GM23338 (cell line): ENCODE results near the gene SLC4A5. TPM values are rescaled to one million over a fixed set of nuclear protein-coding genes. Genes with fewer than 3 reads are reported as not detected.
A peak's percentile ranks its signal among the peaks of the same experiment; 100 is the strongest.

ENCODE experiments used
- ATAC-seq: fragments of 200-7000 bp; cut with Tn5 transposase; 3 replicates; pipeline ENCODE4 v1.9.1; 2020
- DNase-seq: peaks from one replicate; pipeline ENCODE4 v3.0.0-alpha.2; 2015; ENCODE audit warnings: low spot score
- H2AFZ ChIP-seq: fragments of 200-600 bp; sonication (generic); 2 replicates; pipeline ENCODE4 v1.8.0; 2016; ENCODE audit warnings: antibody characterized with exemption, mild to moderate bottlenecking, moderate library complexity
- H3F3A ChIP-seq: fragments of 200-600 bp; sonication (generic); replicated peaks from 2 replicates; pipeline ENCODE4 v1.8.0; 2017; ENCODE audit warnings: antibody characterized with exemption, mixed run types, low read depth
- H3K27ac ChIP-seq: fragments of 200-600 bp; sonication (generic); 2 replicates; pipeline ENCODE4 v1.6.1; 2016; ENCODE audit warnings: low read depth
- H3K27me3 ChIP-seq: fragments of 200-600 bp; sonication (generic); 2 replicates; pipeline ENCODE4 v1.8.0; 2016; ENCODE audit warnings: mild to moderate bottlenecking, mixed run types, moderate library complexity; ENCODE audit not compliant: insufficient read depth
- H3K36me3 ChIP-seq: fragments of 200-600 bp; sonication (generic); 2 replicates; pipeline ENCODE4 v1.8.0; 2016; ENCODE audit warnings: mild to moderate bottlenecking; ENCODE audit not compliant: insufficient read depth
- H3K4me1 ChIP-seq: fragments of 200-600 bp; sonication (generic); 2 replicates; pipeline ENCODE4 v1.8.0; 2016; ENCODE audit warnings: mild to moderate bottlenecking, moderate library complexity; ENCODE audit not compliant: insufficient read depth
- H3K4me2 ChIP-seq: fragments of 200-600 bp; sonication (generic); 2 replicates; pipeline ENCODE4 v1.7.1; 2017; ENCODE audit warnings: mixed run types
- H3K4me3 ChIP-seq: fragments of 200-600 bp; sonication (generic); 2 replicates; pipeline ENCODE4 v1.6.1; 2016; ENCODE audit warnings: mixed run types
- H3K79me2 ChIP-seq: fragments of 200-600 bp; sonication (generic); replicated peaks from 2 replicates; pipeline ENCODE4 v1.8.0; 2017; ENCODE audit warnings: mild to moderate bottlenecking; ENCODE audit not compliant: insufficient read depth
- H3K9me2 ChIP-seq: fragments of 200-600 bp; sonication (generic); 2 replicates; pipeline ENCODE4 v1.8.0; 2017; ENCODE audit not compliant: insufficient read depth
- H4K20me1 ChIP-seq: fragments of 200-600 bp; sonication (generic); replicated peaks from 2 replicates; pipeline ENCODE4 v1.8.0; 2017; ENCODE audit warnings: mild to moderate bottlenecking; ENCODE audit not compliant: insufficient read depth
- H3K27ac Mint-ChIP-seq: 2 replicates; pipeline ENCODE4 v1.8.0; 2020; ENCODE audit warnings: inconsistent platforms, mild to moderate bottlenecking, moderate library complexity, mixed read lengths
- H3K27me3 Mint-ChIP-seq: 3 replicates; pipeline ENCODE4 v1.8.0; 2022; ENCODE audit warnings: low read depth, mild to moderate bottlenecking, moderate library complexity, mixed read lengths, inconsistent platforms; ENCODE audit not compliant: insufficient read depth, poor library complexity
- H3K36me3 Mint-ChIP-seq: 3 replicates; pipeline ENCODE4 v1.8.0; 2021; ENCODE audit warnings: low read depth, mild to moderate bottlenecking, inconsistent platforms, moderate library complexity, mixed read lengths
- H3K4me1 Mint-ChIP-seq: 3 replicates; pipeline ENCODE4 v1.8.0; 2020; ENCODE audit warnings: mild to moderate bottlenecking, inconsistent platforms, mixed read lengths
- H3K4me3 Mint-ChIP-seq: 3 replicates; pipeline ENCODE4 v1.8.0; 2021; ENCODE audit warnings: moderate library complexity, mild to moderate bottlenecking, inconsistent platforms, mixed read lengths
- H3K9me3 Mint-ChIP-seq: 3 replicates; pipeline ENCODE4 v1.8.0; 2020; ENCODE audit warnings: moderate library complexity, mild to moderate bottlenecking, inconsistent platforms, mixed read lengths
- CREB1 ChIP-seq: fragments of 250-450 bp; sonication (Bioruptor Pico); IDR thresholded peaks from 2 replicates; pipeline ENCODE4 v1.5.0; 2020; ENCODE audit warnings: low read depth, mild to moderate bottlenecking, moderate library complexity
- CTCF ChIP-seq, 2 experiments: fragments of 200-600 bp in 1 of 2; sonication (generic) in 1 of 2; conservative IDR thresholded peaks; 2 replicates each; pipeline versions ENCODE4 v1.5.1 to v1.6.1; 2016 to 2017; ENCODE audit warnings: antibody characterized with exemption in 2 of 2, low read depth in 2 of 2, mild to moderate bottlenecking in 2 of 2, moderate library complexity in 1 of 2
- EZH2phosphoT487 ChIP-seq: fragments of 200-600 bp; sonication (generic); IDR thresholded peaks from one replicate; pipeline ENCODE4 v1.8.1; 2018; ENCODE audit warnings: antibody characterized with exemption; ENCODE audit not compliant: unreplicated experiment
- JUNB ChIP-seq: IDR thresholded peaks from one replicate; pipeline ENCODE4 v1.6.1; 2016; ENCODE audit warnings: antibody characterized with exemption; ENCODE audit not compliant: unreplicated experiment
- POLR2AphosphoS5 ChIP-seq: IDR thresholded peaks from 2 replicates; pipeline ENCODE4 v1.6.1; 2016; ENCODE audit warnings: antibody characterized with exemption, low read depth
- REST ChIP-seq: IDR thresholded peaks from one replicate; pipeline ENCODE4 v1.6.1; 2018; ENCODE audit warnings: antibody characterized with exemption; ENCODE audit not compliant: unreplicated experiment
- STAT1 ChIP-seq: IDR thresholded peaks from one replicate; pipeline ENCODE4 v1.6.1; 2016; ENCODE audit warnings: antibody characterized with exemption; ENCODE audit not compliant: unreplicated experiment
- ZNF114 ChIP-seq: fragments of 250-450 bp; sonication (Bioruptor Pico); IDR thresholded peaks from 2 replicates; pipeline ENCODE4 v1.5.0; 2020; ENCODE audit warnings: mild to moderate bottlenecking, moderate library complexity
- ZNF331 ChIP-seq: fragments of 250-450 bp; sonication (Bioruptor Pico); IDR thresholded peaks from 2 replicates; pipeline ENCODE4 v1.5.0; 2020; ENCODE audit warnings: low read depth, mild to moderate bottlenecking, moderate library complexity
- ZNF462 ChIP-seq: fragments of 250-450 bp; sonication (Bioruptor Pico); IDR thresholded peaks from 2 replicates; pipeline ENCODE4 v1.5.0; 2020; ENCODE audit warnings: mild to moderate bottlenecking, moderate library complexity
- polyA plus RNA-seq: library from polyadenylated mRNA; unstranded; fragments of >200 nt; fragmentation: Nextera tagmentation; extraction: Ambion mirVana; gene quantifications from 2 replicates; pipeline ENCODE4 v1.2.1, GENCODE V29; 2016
- total RNA-seq: library from RNA; depleted of rRNA; stranded (reverse); fragments of >200 nt; shearing (Covaris generic); gene quantifications from 2 replicates; pipeline ENCODE4 v1.2.3, GENCODE V29; 2014

The SLC4A5 gene
- total and polyA plus RNA-seq, 2 experiments from 2014 or later = 0.24 to 0.70 TPM

- TF ChIP-seq CTCF (conservative IDR thresholded peaks at IDR 0.05; ENCODE audit: low read depth in 2 of 2) = no peak
- TF ChIP-seq ZNF114 = no peak
- no peak for TF ChIP-seq REST
- no peak for TF ChIP-seq POLR2AphosphoS5
- TF ChIP-seq CREB1 (CRISPR knock-in tag) = no peak
Measured at GRCh38 chr2:74373985-74374384, 30.8 kb upstream of the SLC4A5 start (continued).

GRCh38 chr2:74373221-74373676, 30.0 kb upstream of the SLC4A5 start:
- peaks cover 13% of the 10 kb centered on the region for H4K20me1 ChIP-seq
- no peaks in the 10 kb centered on the region for H3K27me3 ChIP-seq
- Mint-ChIP-seq H3K4me1 (peaks cover 29% of the 10 kb centered on the region), H3K4me3 (peak overlapping the region; percentile 85), H3K9me3 (no peaks in the 10 kb centered on the region), H3K36me3 (peaks cover 50% of the 10 kb centered on the region), H3K27ac (peak overlapping the region; percentile 80), H3K27me3 (peaks cover 2% of the 10 kb centered on the region)
- no peak overlapping the region for H3K27ac ChIP-seq
- H3K9me2 ChIP-seq = no peaks in the 10 kb centered on the region
- H3K4me2 ChIP-seq = peak overlapping the region; percentile 85
- H3F3A ChIP-seq = 0 out of 2 replicates have a peak, but pooled peaks cover 5% of the 10 kb centered on the region
- H3K36me3 ChIP-seq = peaks cover 14% of the 10 kb centered on the region
- H3K4me3 ChIP-seq = peak overlapping the region; percentile 59
- H2AFZ ChIP-seq = no peak overlapping the region
- peaks cover 25% of the 10 kb centered on the region for H3K79me2 ChIP-seq
- peak; percentile 39 for DNase-seq
- peak; percentile 37 for ATAC-seq
- H3K4me1 ChIP-seq = peaks cover 19% of the 10 kb centered on the region
- TF ChIP-seq ZNF462 (CRISPR knock-in tag) = no peak
- no peak for TF ChIP-seq ZNF114
- TF ChIP-seq JUNB = no peak
- no peak for TF ChIP-seq EZH2phosphoT487
- TF ChIP-seq CTCF (conservative IDR thresholded peaks at IDR 0.05; ENCODE audit: low read depth in 2 of 2) = no peak
- TF ChIP-seq ZNF331 = no peak
- no peak for TF ChIP-seq POLR2AphosphoS5
- no peak for TF ChIP-seq STAT1
